ENCODE data around the gene MEI1. TPM values are rescaled to one million over a fixed set of nuclear protein-coding genes. Genes with fewer than 3 reads are reported as not detected.

MEI1 gene
- total RNA-seq, 1 experiment from 2014 or later, result not detected

GRCh38 chr22:41823797-41824196 is 124.5 kb downstream of the MEI1 start:
- no peaks in the 10 kb centered on the region for H3K4me1 ChIP-seq
- H3K27me3 ChIP-seq (replicated peaks; ENCODE audit: control insufficient read depth, insufficient read depth, low read length), result no peaks in the 10 kb centered on the region
- H3K4me1 Mint-ChIP-seq (ENCODE audit: low read depth, unreplicated experiment), result peaks cover 22% of the 10 kb centered on the region
- no peaks in the 10 kb centered on the region; the same call in 1 of the 2 replicates for H3K36me3 ChIP-seq (ENCODE audit: control insufficient read depth, insufficient read depth, low read length)
- no peak for TF ChIP-seq CTCF (IDR thresholded peaks at IDR 0.05; ENCODE audit: insufficient read depth in 1 of 2, low read depth in 1 of 2, low read length in 1 of 2, severe bottlenecking in 1 of 2, unreplicated experiment in 1 of 2)
- no peak overlapping the region for H3K4me3 ChIP-seq (ENCODE audit: low read depth, low read length)
- H3K9me3 ChIP-seq, result no peaks in the 10 kb centered on the region
- intact Hi-C loops (cut with micrococcal nuclease; ENCODE audit: unreplicated experiment), result loop anchor here (2.0 to 5.0 kb wide), 2 partner anchors 34 to 117 kb away; no protein-coding TSS in a partner anchor
- CTCF ChIA-PET, result no interaction called here
- no peaks in the 10 kb centered on the region for H3K27me3 Mint-ChIP-seq (ENCODE audit: insufficient read depth, unreplicated experiment)
- no peaks in the 10 kb centered on the region for H3K9me3 Mint-ChIP-seq (ENCODE audit: unreplicated experiment)
- no peak overlapping the region for H3K4me3 Mint-ChIP-seq (ENCODE audit: unreplicated experiment)
- H3K36me3 Mint-ChIP-seq (ENCODE audit: insufficient read depth, unreplicated experiment), result peaks cover 26% of the 10 kb centered on the region
- POLR2A ChIA-PET, result no interaction called here
- no TSS peak for BruUV-seq (replicated peaks)
- no peak overlapping the region for H3K27ac Mint-ChIP-seq (ENCODE audit: unreplicated experiment)
- no peak for DNase-seq

GRCh38 chr22:41825376-41825775 is 126.1 kb downstream of the MEI1 start:
- no peaks in the 10 kb centered on the region for H3K9me3 ChIP-seq

GRCh38 chr22:41826021-41826420 is 126.7 kb downstream of the MEI1 start:
- peaks cover 20% of the 10 kb centered on the region for H3K36me3 Mint-ChIP-seq (ENCODE audit: insufficient read depth, unreplicated experiment)
- Histone ChIP-seq H3K27me3 (replicated peaks; ENCODE audit: control insufficient read depth, insufficient read depth, low read length) (no peaks in the 10 kb centered on the region), H3K4me3 (ENCODE audit: low read depth, low read length) (no peak overlapping the region), H3K9me3 (no peaks in the 10 kb centered on the region), H3K36me3 (ENCODE audit: control insufficient read depth, insufficient read depth, low read length) (no peaks in the 10 kb centered on the region; the same call in 1 of the 2 replicates), H3K4me1 (no peaks in the 10 kb centered on the region)
- H3K27ac Mint-ChIP-seq (ENCODE audit: unreplicated experiment), result peak overlapping the region; percentile 24
- intact Hi-C loops (cut with micrococcal nuclease; ENCODE audit: unreplicated experiment), result no loop called here
- no TSS peak for BruUV-seq (replicated peaks)
- no peaks in the 10 kb centered on the region for H3K9me3 Mint-ChIP-seq (ENCODE audit: unreplicated experiment)
- H3K4me3 Mint-ChIP-seq (ENCODE audit: unreplicated experiment), result no peak overlapping the region
- POLR2A ChIA-PET, result no interaction called here
- CTCF ChIA-PET, result interaction anchor here (1.1 kb wide), 1 partner anchor 128 kb away, joined by 6 read pairs; no protein-coding TSS in a partner anchor
- DNase-seq, result no peak
- peaks cover 22% of the 10 kb centered on the region for H3K4me1 Mint-ChIP-seq (ENCODE audit: low read depth, unreplicated experiment)
- no peak for TF ChIP-seq CTCF (IDR thresholded peaks at IDR 0.05; ENCODE audit: insufficient read depth in 1 of 2, low read depth in 1 of 2, low read length in 1 of 2, severe bottlenecking in 1 of 2, unreplicated experiment in 1 of 2)
- H3K27me3 Mint-ChIP-seq (ENCODE audit: insufficient read depth, unreplicated experiment), result no peaks in the 10 kb centered on the region

More at GRCh38 chr22:41825376-41825775, 126.1 kb downstream of the MEI1 start:
- H3K27me3 ChIP-seq (replicated peaks; ENCODE audit: control insufficient read depth, insufficient read depth, low read length), result no peaks in the 10 kb centered on the region
- ChIA-PET POLR2A (no interaction called here), CTCF (interaction anchor here (1.2 kb wide), 1 partner anchor 60 kb away, joined by 3 read pairs; no protein-coding TSS in a partner anchor)
- peaks cover 26% of the 10 kb centered on the region for H3K36me3 Mint-ChIP-seq (ENCODE audit: insufficient read depth, unreplicated experiment)
- DNase-seq, result no peak
- H3K4me1 Mint-ChIP-seq (ENCODE audit: low read depth, unreplicated experiment), result peaks cover 22% of the 10 kb centered on the region
- H3K4me3 Mint-ChIP-seq (ENCODE audit: unreplicated experiment), result no peak overlapping the region
- H3K27ac Mint-ChIP-seq (ENCODE audit: unreplicated experiment), result peak overlapping the region; percentile 24
- H3K36me3 ChIP-seq (ENCODE audit: control insufficient read depth, insufficient read depth, low read length), result no peaks in the 10 kb centered on the region; the same call in 1 of the 2 replicates
- no peaks in the 10 kb centered on the region for H3K4me1 ChIP-seq
- no peaks in the 10 kb centered on the region for H3K9me3 Mint-ChIP-seq (ENCODE audit: unreplicated experiment)
- no peaks in the 10 kb centered on the region for H3K27me3 Mint-ChIP-seq (ENCODE audit: insufficient read depth, unreplicated experiment)
- TF ChIP-seq CTCF (IDR thresholded peaks at IDR 0.05; ENCODE audit: insufficient read depth in 1 of 2, low read depth in 1 of 2, low read length in 1 of 2, severe bottlenecking in 1 of 2, unreplicated experiment in 1 of 2), result no peak
- no peak overlapping the region for H3K4me3 ChIP-seq (ENCODE audit: low read depth, low read length)
- BruUV-seq (replicated peaks), result no TSS peak
- intact Hi-C loops (cut with micrococcal nuclease; ENCODE audit: unreplicated experiment), result no loop called here
